Stimulated activated CD4-positive, alpha-beta T cell treated with anti-CD3 and anti-CD28 coated beads, Interleukin-4, amount 100 ng/mL, for 4 hours (primary cell): Measurements from ENCODE around the gene OR2T5.
"Not testable (repeated sequence)": the region's sequence is repeated elsewhere in the genome, so short reads cannot be mapped to it uniquely, and the experiment has no call there.

Experiments
- DNase-seq, 2 experiments: peaks; one replicate each; pipeline ENCODE4 v3.0.0-alpha.2; 2020

Gene OR2T5, protein sequence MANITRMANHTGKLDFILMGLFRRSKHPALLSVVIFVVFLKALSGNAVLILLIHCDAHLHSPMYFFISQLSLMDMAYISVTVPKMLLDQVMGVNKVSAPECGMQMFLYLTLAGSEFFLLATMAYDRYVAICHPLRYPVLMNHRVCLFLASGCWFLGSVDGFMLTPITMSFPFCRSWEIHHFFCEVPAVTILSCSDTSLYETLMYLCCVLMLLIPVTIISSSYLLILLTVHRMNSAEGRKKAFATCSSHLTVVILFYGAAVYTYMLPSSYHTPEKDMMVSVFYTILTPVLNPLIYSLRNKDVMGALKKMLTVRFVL

DNA sequence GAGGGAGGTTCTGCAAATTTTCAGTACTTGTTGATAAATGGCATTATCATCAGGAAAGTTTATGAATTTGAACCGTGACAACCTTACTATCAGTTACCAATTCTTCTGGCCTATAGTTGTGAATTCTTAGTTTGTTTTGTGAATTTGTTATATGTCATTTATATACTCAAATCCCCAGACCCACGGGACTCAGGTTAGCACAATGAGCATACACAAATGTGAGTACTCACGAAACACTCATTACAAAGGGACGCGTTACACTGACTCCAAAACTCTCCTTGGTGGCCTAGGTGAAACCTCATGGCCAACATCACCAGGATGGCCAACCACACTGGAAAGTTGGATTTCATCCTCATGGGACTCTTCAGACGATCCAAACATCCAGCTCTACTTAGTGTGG lies at the start of gene OR2T5:
Gene OR2T5, plus strand, starts transcription at position 301 of the 400 bp plus-strand sequence. Its CDS starts 0 bp downstream, at position 301.
- not testable (repeated sequence) for DNase-seq

DNA sequence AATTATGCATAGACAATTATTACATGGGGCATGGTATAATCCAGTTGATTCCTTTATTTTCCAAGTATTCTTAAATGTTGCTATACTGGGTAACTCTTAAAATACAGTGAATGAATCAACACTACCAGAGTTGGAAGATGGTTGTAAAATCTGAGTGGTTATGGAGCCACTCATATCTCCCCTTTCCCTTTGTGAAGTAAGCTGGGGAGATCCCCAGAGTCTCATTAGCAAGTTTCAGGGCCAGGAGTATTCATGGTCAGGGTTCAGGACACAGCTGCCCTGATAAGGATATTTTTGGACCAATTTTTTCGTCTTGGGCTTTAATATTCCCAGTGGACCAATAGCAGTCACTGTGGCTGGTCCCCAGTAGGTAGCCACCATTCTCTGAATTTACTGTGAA lies 49.7 kb upstream of the OR2T5 start:
- DNase-seq = not testable (repeated sequence)

DNA sequence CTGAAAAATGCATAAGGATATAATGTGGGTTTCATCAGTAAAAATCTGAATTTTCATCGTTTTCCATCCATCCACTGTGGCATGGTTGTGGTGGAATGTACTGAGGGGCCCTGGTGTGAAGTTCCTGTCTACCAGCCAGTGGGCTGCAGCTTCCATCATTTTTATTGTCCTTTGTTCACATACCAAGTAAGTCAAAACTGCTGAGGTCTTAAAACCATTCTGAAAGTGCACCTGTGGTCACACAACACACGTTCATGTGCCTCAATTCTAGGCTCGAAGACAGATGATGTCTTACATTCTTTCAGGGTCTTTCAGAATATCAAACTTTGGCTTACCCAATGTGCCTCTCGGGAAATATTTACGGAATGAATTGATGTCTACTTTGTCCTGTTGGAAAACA lies 49.1 kb upstream of the OR2T5 start:
- DNase-seq = not testable (repeated sequence)

DNA sequence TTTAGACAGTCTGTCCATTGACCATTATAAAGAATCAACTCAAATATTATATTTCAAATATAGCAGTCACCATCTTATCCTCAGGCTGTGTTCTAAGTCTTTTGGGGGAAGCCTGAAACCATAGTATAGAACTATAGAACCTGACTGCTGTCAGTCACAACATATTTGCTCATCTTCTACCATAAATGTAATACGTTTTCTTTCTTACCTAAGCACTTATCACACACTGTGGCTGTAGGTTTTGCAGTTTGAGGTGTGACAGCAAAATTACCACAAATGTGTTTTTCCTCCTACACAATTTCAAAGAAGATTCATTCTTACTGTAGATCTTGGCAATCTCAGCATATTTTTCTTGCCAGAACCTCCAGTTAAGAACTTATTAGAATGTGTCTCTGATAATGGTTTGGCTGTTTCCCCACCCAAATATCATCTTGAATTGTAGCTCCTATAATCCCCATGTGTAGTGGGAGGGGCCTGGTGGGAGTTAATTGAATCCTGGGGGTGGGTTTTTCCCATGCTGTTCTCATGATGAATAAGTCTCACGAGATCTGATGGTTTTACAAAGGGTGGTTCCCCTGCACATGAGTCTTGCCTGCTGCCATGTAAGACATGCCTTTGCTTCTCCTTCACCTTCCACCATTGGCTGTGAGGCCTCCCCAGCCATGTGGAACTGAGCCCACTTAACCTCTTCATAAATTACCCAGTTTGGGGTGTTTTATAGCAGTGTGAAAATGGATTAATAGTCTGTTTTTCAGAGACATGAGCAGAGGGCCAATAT lies 45.7 kb upstream of the OR2T5 start:
- not testable (repeated sequence) for DNase-seq

DNA sequence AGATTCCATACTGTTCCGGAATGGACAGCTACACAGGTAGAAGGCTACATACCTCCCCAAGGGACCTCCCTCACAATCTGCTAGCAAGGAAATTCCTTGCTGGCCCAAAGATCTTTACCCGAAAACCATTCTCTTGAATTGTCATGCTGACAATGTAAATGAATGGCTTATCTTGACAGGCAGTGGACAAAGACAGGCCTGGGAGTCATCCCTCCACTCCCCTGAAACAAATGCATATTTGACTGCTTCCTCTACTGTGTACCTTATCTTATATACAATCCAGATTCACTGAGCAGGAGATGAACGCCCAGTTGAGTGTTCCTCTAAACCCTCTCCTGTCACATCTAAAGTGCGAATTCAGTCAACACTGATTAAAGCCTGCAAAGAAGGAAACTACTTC lies 43.8 kb upstream of the OR2T5 start:
- DNase-seq = not testable (repeated sequence)

DNA sequence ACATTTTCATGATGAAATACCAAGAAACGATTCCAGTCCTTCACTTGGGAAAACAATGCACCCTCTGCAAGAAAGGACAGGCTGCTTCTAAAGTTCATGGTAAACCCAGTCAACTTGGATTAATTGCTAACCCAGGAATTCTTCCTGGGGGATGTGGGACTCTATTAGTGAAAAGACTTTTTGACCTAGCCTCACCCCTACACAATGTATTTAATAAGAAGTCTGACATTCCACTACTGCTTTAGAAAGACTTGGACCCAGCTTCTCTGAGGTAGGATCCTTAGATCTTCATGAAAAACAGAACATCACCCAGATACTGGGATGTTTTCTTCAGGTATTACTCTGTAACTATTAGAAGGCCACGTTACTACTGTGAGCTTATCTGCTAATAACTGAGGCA lies 43.0 kb upstream of the OR2T5 start, which contains the start of gene OR2T2:
Gene OR2T2, plus strand, starts transcription at position 239 of the 400 bp plus-strand sequence. CDS start 7,161 bp downstream, outside the sequence.
- DNase-seq = not testable (repeated sequence)

DNA sequence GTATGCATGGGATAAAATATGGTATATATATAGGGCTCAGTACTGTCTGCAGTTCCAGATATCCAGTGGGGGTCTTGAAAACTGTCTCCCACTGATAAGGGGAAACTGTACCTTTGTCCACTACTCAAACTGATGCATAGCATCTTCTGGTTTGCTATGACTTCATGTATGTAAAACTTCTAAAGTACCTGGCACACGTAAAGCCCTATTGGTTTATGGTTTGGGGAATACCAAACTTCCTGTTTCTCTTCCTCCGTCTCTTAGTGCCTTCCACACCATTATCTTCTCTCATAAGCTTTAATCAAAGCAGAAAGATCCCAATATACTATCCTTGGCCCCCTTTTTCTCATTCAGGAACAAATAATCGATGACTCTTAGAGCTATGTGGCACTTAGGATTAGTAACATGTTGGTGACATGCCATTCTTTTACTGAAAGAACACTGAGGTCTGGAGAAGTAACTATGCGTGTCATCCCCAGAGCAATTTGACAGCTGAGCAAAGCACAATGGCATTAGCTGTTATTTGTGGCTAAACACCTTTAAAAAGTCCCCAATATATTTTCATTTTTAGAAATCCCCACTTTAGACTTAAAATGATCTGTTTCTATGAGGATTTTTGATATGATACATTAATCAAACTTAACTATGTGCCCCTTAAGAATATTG lies 39.8 kb upstream of the OR2T5 start:
- DNase-seq = not testable (repeated sequence)

DNA sequence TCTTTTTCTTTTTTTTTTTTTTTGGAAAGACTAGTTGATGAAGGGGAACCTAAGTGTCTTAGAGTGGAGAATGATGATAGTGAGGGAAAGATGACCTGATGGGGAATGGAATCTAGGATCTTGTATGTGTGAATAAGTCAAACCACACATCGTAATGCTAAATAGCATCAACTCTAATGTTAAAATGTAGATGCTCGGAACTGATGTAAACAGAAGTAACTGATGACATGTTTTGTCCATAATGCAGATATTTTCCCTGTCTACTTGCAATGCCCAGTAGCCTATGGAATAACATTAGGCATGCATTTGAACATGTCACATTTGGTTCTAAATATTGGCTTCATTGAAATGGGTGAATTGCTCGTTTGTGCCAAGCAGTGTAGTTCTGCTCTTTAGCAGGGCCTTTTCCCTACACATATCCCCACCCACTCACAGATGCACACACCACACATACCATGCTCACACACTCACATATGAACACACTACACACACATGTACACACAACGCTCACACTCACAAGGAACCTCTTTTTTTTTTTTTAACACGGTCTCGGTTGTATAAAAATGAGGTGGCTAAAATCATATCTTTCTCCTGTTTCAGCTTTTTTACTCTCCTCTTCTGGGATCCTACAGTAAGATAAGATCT lies 38.4 kb upstream of the OR2T5 start:
- not testable (repeated sequence) for DNase-seq

DNA sequence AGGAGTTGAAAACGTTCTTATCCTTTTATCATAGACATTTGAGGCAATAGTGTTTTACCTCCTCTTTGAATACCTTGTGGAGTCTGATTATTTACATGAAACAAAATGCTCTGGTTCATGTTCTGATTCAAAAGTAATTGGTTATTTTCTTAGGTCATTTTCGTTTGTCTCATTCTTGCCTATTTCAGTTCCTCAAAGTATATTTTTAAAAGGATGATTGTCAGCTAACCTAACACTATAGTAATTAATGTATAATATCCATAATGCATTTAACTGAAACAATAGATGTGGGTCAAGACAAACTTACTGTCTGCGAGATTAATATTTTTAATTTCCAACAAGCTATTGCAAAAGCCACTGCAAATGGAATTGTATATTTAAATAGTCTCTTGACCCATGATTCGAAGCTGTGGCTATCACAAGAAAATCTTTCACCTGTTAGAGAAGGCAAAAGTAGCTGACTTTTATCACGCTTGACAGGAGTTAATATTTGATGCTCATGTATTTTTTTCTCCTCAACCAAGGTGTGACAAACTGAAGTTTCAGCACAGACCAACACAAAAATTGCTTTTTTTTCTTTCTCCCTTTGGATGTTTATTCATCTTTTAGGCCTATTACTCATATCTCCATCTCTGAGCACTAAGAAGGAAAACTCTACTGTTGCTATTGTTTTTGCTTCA lies 37.8 kb upstream of the OR2T5 start:
- DNase-seq = not testable (repeated sequence)

DNA sequence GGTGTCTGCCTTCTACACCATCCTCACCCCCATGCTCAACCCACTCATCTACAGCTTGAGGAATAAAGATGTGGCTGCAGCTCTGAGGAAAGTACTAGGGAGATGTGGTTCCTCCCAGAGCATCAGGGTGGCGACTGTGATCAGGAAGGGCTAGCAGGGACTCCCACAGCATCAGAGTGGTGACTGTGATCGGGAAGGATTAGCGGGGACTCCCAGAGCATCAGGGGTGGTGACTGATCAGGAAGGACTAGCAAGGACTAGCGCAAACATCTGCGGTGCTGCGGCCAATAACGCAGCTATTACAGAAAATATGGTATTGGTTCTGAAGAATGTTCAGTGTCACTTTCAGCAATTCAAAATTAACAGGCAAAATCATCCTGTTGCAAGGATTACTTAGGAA lies 34.8 kb upstream of the OR2T5 start:
- not testable (repeated sequence) for DNase-seq

DNA sequence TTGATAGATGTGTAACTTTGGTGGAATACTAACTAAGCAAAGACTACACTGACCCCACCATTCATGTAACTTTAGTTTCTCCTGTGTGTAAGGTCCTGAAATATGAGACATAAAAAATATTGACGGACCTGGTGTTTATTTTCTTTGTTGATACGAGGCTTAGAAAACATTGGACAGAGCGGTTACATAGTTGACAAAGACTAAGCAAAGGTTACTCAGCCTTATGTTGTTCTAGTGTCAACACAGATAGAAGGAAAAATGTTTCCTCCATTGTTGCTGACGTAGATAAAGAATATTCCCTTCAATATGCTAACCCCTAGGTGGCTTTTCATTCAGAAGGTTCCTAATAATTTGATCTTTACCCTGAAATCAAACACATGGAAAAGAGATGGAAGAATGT lies 33.3 kb upstream of the OR2T5 start:
- DNase-seq = not testable (repeated sequence)

DNA sequence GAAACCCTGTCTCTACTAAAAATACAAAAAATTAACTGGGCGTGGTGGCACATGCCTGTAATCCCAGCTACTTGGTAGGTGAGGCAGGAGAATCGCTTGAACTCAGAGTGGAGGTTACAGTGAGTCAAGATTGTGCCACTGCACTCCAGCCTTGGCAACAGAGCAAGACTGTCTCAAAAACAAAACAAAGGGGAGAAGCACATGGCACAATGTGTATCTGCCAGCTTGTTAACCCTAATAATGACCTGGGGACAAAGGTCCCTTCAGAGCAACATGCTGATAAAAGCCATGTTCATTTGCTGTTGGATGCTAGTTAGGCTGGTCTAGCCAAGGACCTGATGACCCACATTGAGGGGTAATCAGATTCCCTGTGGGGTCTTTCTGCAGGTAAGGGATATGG lies 31.8 kb upstream of the OR2T5 start:
- DNase-seq = not testable (repeated sequence)

DNA sequence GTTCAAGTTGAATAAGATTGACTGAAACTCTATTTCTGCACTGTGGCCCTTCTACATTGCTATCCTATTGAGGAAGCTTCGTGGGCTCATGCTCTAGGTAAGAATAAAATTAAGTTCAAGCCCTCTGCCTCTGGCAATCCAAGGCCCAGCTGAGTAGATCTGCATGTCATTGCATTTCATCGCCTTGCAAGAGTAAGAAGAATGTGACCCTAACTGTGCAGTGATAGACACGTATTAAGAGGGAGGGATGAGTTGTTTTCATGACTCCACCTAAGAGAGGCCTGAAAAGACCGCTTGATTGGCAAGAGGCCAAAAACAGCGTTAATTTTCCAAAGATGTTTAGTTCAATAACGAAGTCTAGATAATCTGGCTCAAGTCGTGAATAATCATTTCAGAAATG lies 29.3 kb upstream of the OR2T5 start:
- not testable (repeated sequence) for DNase-seq

DNA sequence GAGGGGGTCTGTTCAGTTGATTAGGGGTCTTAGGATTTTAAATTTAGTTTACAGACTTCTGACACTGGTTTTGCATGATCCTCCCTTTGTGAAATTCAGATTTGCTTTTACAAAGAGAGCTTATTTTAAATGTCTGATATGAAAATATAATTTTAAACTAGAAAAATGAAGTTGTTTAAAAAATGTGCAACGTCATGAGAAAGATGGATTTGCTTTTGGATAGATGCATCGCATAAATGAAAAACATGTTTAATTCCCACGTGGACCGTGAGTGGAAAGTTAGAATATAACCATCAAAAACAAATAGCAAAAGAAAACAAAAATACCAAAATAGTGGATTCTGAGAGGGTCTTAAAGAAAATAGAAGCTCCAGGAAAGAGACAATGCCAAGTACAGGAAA lies 17.2 kb upstream of the OR2T5 start:
- no peak for DNase-seq

DNA sequence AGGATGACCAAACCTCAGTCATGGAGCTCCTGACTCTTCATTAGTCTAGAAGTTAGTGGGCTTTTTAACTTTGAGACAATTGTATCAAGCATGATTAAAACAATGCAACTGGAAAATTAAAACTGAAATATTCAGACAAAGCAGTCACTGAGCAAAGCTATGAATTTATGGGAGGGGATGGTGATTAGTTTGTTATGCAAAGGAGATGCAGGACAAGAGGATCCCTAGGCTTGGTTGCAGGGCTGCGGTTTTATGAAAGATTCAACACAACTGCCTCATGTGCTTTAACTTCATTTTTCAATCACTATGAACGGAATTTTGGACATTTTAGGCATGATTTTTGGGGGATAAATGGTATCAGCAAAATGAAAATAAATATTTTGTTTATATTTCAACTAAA lies 16.3 kb upstream of the OR2T5 start:
- not testable (repeated sequence) for DNase-seq

DNA sequence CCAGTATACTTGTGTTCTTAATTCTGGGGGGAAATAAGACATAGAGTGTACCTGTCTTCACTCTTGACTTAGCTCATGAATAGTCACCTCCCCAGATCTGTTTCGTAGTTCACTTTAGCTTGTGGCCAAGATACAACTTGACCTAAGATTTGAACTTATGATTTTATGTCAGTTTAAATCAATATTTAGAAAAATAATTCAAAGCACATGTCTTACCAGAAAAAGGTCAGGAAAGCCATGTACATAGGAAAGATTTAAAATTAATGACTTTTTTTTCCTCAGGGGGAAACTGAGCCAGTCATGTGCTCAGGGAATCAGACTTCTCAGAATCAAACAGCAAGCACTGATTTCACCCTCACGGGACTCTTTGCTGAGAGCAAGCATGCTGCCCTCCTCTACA lies 15.3 kb upstream of the OR2T5 start, which contains the start of gene OR2T3:
Gene OR2T3, plus strand, starts transcription at position 301 of the 400 bp plus-strand sequence. Its CDS starts 0 bp downstream, at position 301.
- DNase-seq = not testable (repeated sequence)

DNA sequence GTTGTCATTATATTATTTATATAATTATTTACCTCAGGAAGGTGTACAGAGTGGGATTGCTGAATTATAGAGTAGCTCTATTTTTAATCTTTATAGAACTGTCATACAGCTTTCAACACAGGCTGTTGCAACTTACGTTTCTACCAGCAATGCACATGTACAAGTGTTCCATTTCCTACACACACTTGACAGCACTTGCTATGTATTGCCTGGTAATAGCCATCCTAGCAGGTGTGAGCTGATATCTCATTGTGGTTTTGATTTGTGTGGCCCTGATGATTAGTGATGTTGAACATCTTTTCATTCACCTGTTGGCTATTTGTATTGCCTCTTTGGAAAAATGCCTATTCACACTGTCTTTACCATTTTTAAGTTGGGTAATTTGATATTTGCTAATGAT lies 12.7 kb upstream of the OR2T5 start:
- DNase-seq = not testable (repeated sequence)

DNA sequence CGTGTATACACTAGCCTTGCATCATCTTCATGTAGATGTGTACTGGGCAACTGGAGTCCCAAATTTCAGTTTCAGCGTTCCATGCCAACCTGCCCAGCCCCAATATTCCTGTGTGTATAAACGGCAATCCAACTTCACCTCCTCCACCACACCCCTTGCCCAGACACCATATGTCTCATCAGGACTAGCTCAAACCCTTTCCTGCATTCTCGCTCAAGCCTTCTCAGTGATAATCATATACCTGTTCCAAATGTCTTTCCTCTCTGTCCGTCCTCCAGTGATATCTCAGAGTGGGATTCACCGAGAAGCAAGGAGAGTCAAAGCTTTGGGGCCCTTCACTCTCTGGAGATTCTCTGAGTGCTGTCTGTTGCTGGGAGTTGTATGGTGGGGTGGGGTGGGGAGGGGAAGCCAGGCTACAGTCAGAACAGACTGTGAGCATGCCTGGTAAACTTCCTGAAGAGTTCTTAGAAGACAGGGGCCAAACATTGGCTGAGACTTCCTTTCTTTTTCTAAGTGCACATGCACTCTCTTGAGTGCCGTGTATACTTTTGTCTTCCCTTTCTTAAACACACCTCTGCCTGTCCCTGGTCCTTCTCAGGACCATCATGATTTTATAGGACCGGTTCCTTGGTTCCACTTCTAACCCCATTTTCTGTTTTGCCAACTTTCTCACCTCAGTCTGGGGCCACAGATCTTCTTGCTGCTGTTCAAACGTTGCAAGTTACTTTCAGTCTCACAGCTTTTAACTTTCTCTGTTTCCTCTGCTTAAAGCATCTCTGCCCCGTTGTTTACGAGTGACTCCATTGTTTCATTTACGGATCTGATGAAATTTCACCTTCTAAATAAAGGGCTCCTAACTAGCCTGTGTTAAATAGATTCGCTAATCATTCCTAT lies 6.5 kb upstream of the OR2T5 start:
- DNase-seq = not testable (repeated sequence)

DNA sequence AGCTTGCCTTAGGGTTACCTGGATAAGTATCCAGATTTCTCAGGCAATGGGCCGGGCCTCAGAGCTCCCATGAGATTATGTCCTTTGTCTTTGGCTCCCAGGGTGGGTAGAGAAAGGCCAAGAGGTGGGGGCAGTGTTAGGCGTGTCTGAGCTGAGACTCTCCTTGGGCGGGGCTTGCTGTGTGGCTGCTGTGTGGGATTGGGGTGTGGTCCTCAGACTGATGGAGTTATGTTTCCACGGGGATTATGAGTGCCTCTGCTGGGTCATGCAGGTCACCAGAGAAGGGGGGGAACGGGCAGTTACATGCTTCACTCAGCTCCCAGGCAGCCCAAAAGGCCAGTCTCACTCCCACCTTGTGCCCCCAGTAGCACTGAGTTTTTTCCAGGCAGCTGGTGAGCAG lies 8.3 kb downstream of the OR2T5 start:
- not testable (repeated sequence) for DNase-seq

DNA sequence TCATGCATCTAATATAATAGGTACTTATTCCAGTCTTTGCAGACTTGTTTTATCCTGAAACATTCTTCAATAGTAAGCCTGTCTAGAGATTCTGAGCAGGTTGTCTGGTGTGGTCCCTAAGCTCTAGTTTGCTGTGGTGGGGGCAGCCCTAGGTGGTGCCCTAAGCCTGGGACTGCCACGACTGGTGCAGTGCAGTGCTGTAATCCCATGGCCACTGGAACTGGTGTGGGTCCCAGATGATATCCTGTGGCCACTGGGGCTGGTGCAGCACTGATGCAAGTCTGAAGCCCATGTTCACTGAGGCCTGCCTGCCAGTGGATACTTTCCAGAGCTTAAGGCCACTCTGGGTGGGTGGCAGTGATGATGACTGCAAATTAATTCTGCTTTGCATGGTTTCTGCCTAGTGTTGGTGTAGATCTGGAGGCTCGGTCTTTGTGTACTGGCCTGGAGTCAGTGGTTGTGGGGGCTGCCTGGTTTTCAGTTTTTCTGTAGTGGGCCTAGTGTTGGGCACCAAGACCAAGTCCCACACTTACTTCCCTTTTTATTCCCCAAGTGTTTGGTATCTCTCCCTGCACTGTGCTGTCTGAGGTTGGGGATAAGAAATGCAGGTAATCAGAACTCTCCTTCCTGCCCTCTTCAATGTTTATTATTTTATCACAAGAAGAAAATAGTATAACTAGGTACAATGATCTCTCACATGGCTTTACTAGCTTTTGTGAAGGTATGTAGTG lies 12.1 kb downstream of the OR2T5 start:
- not testable (repeated sequence) for DNase-seq
